Stimulated activated CD4-positive, alpha-beta T cell treated with anti-CD3 and anti-CD28 coated beads, Interleukin-1b, Interleukin-23, amount 100 ng/mL, for 1 hour (primary cell): ENCODE data around the gene ATP6V1E1.
"Not testable (repeated sequence)": the region's sequence is repeated elsewhere in the genome, so short reads cannot be mapped to it uniquely, and the experiment has no call there.

Experiments used
- DNase-seq, 2 donors: peaks; one replicate each; pipeline ENCODE4 v3.0.0-alpha.2; 2020; ENCODE audit warnings: low read depth in 2 of 2

The ATP6V1E1 gene

DNA sequence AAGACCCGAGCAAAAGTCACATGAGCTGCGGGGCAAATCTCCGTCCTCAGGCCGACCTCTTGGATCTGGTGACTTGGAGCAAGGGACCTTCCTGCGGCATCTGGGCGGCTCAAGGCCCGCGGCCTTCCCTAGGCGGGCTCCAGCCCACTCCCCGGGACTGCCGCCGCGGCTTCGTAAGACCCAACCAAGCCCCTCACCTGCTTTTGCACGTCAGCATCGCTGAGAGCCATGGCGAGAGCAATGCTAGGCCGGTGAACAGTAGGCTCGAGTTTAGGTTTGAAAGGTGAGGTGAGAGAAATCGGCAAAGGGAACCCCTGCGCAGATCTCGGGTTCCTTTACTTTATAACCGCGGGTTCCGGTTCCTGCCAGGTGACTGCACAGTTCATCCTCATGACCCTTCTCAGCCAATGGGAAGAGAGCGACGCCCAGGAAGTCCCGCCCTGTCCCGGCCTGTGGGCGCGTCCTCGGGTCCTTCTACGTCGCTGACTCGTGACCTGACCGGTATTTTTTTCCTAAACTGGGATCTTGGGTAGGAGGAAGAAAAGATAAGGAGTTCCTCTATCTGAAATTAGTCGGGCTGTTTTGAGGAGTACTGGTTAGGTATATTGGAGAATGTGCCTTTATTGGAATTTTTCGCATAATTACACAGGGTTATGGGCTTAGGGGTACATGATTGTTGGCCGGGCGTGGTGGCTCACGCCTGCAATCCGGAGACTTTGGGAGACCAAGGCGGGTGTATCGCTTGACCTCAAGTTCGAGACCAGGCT, at the start of gene ATP6V1E1:
ATP6V1E1 (minus strand) TSS at position 344 of the 767 bp plus-strand sequence; CDS start at position 230, 114 bp downstream.
- peak; percentile 82 to 88 for DNase-seq

- DNase-seq = no peak
Observed at GRCh38 chr22:17675584-17675983, 47.0 kb upstream of the ATP6V1E1 start.

- DNase-seq = no peak
Observed at GRCh38 chr22:17674152-17674551, 45.6 kb upstream of the ATP6V1E1 start.

- DNase-seq = no peak
Observed at GRCh38 chr22:17672417-17672991, 44.0 kb upstream of the ATP6V1E1 start.

DNA sequence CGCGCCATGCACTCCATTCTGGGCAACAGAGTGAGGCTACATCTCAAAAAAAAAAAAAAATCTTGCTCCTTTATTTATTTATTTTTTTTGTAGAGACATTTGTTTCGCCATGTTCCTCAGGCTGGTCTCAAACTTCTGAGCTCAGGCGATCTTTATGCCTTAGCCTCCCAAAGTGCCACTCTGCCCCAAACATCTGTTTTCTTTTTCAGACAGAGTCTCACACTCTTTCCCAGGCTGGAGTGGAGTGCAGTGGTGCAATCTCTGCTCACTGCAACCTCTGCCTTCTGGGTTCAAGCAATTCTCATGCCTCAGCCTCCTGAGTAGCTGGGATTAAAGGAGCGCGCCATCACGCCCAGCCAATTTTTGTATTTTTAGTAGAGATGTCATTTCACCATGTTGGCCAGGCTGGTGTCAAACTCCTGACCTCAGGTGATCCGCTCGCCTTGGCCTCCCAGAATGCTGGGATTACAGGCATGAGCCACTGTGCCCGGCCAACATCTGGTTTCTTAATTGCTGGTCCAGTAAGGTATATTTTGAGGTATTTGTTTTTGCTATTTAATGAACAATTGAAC, 43.1 kb upstream of the ATP6V1E1 start:
- DNase-seq = not testable (repeated sequence)

GRCh38 chr22:17665854-17666253, 37.3 kb upstream of the ATP6V1E1 start:
- no peak for DNase-seq

- no peak for DNase-seq
Observed at GRCh38 chr22:17665248-17665647, 36.7 kb upstream of the ATP6V1E1 start.

DNA sequence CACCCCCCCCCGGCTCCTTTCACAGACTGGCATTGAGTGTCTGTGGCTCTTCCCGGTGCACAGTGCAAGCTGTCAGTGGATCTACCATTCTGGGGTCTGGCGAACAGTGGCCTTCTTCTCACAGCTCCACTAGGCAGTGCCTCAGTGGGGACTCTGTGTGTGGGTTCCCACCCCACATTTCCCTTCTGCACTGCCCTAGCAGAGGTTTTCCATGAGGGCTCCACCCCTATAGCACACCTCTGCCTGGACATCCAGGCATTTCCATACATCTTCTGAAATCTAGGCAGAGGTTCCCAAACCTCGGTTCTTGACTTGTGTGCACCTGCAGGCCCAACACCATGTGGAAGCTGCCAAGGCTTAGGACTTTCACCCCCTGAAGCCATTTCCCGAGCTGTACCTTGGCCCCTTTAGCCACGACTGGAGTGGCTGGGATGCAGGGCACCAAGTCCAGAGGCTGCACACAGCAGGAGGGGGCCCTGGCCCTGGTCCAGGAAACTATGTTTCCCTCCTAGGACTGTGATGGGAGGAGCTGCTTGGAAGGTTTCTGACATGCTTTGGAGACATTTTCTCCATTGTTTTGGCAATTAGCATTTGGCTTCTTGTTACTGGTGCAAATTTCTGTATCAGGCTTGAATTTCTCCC, 36.0 kb upstream of the ATP6V1E1 start:
- no peak for DNase-seq

- DNase-seq = no peak
Observed at GRCh38 chr22:17656870-17657395, 28.4 kb upstream of the ATP6V1E1 start.

DNA sequence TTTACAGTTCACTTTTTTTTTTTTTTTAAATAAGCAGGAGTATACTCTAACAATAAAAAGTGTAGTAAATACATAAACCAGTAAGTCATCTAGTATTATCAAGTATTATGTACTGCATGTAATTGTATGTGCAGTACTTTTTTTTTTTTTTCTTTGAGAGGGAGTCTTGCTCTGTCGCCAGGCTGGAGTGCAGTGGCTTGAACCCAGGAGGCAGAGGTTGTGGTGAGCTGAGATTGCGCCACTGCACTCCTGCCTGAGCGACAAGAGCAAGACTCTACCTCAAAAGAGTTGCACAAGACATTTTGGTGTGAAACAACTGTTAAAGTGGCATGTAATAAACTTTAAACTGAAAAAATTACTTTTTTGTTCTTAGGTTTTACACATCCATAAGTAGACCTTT, 26.7 kb upstream of the ATP6V1E1 start:
- no peak for DNase-seq

DNA sequence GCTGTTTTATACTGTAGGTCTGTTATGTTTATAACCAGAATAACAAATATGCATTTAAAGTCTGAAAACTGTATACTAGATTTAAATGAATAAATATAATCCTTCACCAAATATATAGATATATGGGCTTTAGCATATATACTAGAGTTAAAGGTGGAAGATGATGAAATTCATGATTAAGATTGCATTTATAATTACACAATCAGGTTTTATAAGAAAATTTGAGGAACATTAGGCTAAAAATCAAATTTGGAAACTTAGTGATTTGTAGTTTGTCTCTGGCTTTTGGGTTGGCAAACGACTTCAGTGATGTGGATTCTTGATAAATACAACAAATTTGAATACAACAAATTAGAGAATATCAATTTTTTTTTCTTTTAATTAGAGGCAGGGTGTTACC, 20.0 kb upstream of the ATP6V1E1 start:
- DNase-seq = no peak

- no peak for DNase-seq
Observed at GRCh38 chr22:17647991-17648390, 19.4 kb upstream of the ATP6V1E1 start.

GRCh38 chr22:17647452-17647851, 18.9 kb upstream of the ATP6V1E1 start:
- no peak for DNase-seq

- DNase-seq = not testable (repeated sequence)
Observed at GRCh38 chr22:17642357-17642756, 13.8 kb upstream of the ATP6V1E1 start.

DNA sequence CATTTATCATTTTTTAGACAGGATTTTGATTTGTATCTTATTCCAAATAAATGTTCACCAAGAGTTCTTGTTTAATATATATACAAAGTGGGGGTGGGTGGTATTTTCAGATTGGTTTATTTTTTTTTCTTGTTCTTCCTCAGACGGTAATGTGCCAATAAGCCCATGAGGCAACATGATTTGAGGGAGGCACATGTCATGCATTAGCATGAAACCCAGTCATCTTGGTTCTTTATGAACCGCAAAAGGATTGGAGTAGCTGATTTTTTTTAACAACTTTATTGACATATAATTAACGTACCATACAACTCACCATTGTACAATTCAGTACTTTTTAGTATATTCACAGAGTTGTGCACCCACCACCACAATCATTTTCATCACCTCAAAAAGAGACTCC, 12.7 kb upstream of the ATP6V1E1 start:
- DNase-seq = no peak

GRCh38 chr22:17639247-17639741, 10.7 kb upstream of the ATP6V1E1 start:
- DNase-seq = no peak

DNA sequence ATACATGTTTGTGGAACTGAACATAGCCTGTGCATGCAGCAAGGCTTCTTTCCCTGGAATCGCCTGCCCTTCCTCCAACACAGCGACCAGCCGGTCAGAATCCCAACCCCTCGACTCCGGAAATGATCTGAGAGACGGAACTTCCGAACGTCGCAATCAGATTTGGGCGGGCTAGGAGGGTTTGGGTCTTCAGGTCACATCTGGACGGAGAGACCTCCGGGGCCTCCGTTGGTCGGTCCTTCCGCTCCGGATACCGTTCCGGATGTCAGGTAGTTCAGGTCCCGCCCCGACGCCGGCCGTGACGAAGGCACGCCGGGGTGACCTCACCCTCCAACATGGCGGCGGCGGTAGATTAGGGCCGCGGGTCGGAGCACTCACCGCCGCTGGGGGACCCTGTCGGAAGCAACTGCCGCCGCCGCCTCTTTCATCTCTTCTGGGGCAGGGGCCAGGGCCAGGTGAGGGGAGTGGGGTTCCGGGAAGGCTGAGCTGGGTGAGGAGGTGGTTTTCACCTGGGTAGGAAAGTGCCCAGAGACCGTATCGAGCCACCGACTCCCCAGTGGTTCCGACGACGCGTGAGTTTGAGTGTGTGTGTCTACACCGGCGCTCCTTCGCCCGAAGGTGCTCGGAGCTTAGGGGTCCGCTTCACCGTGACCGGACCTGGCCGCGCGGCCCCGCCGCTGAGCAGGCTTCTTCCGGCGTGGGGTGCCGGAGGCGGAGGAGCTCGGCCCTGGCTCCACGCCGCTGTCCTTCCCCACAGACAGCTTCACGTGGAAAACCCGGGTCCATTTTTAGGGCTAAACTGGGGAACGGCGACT, 10.1 kb upstream of the ATP6V1E1 start, which contains the start of gene BCL2L13:
BCL2L13 (plus strand) TSS at position 326 of the 815 bp plus-strand sequence. CDS start 16,955 bp downstream, outside the sequence.
- peak; percentile 72 to 77 for DNase-seq

GRCh38 chr22:17638182-17638431, 9.6 kb upstream of the ATP6V1E1 start:
- no peak for DNase-seq

DNA sequence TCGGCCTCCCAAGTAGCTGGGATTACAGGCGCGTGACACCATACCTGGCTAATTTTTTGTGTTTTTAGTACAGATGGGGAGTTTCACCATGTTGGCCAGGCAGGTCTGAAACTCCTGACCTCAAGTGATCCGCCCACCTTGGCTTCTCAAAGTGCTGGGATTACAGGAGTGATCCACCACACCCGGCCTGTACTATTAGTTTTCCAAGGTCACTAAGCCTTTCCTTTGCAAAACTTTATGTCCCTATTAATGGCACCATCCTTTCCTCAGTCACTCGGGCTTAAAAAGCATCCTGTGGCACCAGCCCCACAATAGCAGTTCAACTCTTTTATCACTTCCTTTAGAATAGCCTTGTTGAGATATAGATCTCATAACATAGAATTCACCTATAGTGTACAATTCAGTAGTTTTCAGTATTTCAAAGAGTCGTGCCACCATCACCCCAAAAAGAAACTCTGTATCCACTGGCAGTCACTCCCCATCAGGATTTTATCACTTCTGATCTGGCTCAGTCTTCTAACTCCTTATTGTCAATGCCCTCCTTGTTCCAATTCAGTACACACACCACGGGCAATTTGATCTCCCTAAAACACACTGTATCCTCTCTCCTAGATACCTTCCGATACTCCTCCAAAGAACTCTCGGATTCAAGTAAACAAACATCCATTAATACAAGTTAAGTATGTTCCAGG, 9.1 kb upstream of the ATP6V1E1 start:
- DNase-seq = no peak

- not testable (repeated sequence) for DNase-seq
Observed at GRCh38 chr22:17636850-17637249, 8.3 kb upstream of the ATP6V1E1 start.

- no peak for DNase-seq
Observed at GRCh38 chr22:17634696-17635095, 6.1 kb upstream of the ATP6V1E1 start.
